ENCODE results near the gene SOD2. TPM values are rescaled to one million over a fixed set of nuclear protein-coding genes. Genes with fewer than 3 reads are reported as not detected.

Gene SOD2
- total and polyA plus RNA-seq, 2 of the 13 experiments (the other 11 are each of a cell fraction or from before 2014, with no cell fraction given) = 304 to 309 TPM

DNA sequence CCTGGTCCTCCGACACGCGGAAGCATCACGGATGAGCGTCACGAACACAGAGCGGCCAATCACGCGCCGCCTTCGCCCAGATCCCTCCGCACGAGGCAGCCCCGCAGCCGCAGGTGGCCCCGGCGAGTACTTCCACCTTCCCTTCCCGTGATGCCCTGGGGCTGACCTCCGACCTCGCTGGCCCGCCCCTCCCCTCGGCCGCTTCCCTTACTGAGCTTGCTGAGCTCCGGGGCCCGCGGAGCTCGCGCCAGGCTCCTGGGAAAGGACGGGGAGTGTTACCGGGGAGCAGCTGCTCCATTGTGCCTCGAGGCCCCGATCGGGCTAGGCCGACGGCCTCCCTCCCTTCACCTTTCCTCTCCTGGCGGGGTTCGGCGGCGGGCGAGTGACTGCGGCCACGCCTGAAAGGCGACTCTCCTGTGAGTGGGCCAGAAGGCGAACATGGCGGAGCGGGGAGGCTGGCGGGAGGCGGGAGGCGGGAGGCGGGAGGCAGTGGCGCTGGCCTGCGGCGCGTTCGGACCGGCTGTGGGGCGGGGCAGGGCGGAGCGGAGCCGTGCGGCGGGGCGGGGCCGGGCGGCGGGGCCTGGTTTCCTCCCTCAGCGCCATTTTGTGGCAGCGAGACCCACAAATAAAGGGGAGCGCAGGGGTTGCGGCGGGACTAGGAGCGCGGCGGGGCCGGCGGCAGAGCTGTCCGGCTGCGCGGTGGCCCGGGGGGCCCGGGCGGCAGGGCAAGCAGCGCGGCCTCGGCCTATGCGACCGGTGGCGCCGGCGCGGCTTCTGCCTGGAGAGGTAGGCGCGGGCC, 34.1 kb upstream of the SOD2 start, which contains the start of gene WTAP (continued):
- TF ChIP-seq, protein P1, sequence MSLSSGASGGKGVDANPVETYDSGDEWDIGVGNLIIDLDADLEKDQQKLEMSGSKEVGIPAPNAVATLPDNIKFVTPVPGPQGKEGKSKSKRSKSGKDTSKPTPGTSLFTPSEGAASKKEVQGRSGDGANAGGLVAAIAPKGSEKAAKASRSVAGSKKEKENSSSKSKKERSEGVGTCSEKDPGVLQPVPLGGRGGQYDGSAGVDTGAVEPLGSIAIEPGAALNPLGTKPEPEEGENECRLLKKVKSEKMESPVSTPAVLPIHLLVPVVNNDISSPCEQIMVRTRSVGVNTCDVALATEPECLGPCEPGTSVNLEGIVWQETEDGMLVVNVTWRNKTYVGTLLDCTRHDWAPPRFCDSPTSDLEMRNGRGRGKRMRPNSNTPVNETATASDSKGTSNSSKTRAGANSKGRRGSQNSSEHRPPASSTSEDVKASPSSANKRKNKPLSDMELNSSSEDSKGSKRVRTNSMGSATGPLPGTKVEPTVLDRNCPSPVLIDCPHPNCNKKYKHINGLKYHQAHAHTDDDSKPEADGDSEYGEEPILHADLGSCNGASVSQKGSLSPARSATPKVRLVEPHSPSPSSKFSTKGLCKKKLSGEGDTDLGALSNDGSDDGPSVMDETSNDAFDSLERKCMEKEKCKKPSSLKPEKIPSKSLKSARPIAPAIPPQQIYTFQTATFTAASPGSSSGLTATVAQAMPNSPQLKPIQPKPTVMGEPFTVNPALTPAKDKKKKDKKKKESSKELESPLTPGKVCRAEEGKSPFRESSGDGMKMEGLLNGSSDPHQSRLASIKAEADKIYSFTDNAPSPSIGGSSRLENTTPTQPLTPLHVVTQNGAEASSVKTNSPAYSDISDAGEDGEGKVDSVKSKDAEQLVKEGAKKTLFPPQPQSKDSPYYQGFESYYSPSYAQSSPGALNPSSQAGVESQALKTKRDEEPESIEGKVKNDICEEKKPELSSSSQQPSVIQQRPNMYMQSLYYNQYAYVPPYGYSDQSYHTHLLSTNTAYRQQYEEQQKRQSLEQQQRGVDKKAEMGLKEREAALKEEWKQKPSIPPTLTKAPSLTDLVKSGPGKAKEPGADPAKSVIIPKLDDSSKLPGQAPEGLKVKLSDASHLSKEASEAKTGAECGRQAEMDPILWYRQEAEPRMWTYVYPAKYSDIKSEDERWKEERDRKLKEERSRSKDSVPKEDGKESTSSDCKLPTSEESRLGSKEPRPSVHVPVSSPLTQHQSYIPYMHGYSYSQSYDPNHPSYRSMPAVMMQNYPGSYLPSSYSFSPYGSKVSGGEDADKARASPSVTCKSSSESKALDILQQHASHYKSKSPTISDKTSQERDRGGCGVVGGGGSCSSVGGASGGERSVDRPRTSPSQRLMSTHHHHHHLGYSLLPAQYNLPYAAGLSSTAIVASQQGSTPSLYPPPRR (CRISPR knock-in tag; IDR thresholded peaks at IDR 0.05; ENCODE audit: borderline replicate concordance) = peak; percentile 86
- peak; percentile 98 for TF ChIP-seq ZSCAN9 (CRISPR knock-in tag; IDR thresholded peaks at IDR 0.05; ENCODE audit: borderline replicate concordance)
- TF ChIP-seq ZFX (CRISPR knock-in tag; IDR thresholded peaks at IDR 0.05; ENCODE audit: low read depth) = peak; percentile 94
- TF ChIP-seq, protein P2, sequence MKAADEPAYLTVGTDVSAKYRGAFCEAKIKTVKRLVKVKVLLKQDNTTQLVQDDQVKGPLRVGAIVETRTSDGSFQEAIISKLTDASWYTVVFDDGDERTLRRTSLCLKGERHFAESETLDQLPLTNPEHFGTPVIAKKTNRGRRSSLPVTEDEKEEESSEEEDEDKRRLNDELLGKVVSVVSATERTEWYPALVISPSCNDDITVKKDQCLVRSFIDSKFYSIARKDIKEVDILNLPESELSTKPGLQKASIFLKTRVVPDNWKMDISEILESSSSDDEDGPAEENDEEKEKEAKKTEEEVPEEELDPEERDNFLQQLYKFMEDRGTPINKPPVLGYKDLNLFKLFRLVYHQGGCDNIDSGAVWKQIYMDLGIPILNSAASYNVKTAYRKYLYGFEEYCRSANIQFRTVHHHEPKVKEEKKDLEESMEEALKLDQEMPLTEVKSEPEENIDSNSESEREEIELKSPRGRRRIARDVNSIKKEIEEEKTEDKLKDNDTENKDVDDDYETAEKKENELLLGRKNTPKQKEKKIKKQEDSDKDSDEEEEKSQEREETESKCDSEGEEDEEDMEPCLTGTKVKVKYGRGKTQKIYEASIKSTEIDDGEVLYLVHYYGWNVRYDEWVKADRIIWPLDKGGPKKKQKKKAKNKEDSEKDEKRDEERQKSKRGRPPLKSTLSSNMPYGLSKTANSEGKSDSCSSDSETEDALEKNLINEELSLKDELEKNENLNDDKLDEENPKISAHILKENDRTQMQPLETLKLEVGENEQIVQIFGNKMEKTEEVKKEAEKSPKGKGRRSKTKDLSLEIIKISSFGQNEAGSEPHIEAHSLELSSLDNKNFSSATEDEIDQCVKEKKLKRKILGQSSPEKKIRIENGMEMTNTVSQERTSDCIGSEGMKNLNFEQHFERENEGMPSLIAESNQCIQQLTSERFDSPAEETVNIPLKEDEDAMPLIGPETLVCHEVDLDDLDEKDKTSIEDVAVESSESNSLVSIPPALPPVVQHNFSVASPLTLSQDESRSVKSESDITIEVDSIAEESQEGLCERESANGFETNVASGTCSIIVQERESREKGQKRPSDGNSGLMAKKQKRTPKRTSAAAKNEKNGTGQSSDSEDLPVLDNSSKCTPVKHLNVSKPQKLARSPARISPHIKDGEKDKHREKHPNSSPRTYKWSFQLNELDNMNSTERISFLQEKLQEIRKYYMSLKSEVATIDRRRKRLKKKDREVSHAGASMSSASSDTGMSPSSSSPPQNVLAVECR (CRISPR knock-in tag; IDR thresholded peaks at IDR 0.05; ENCODE audit: borderline replicate concordance) = peak; percentile 95
- peak; percentile 76; the same call in 1 of the 2 replicates for TF ChIP-seq ZNF501 (CRISPR knock-in tag; IDR thresholded peaks at IDR 0.05)
- peak; percentile 89 for TF ChIP-seq ZMYM3 (CRISPR knock-in tag; IDR thresholded peaks at IDR 0.05)
- peak; percentile 99; the same call in 1 of the 2 replicates for TF ChIP-seq ZNF337 (CRISPR knock-in tag; IDR thresholded peaks at IDR 0.05; ENCODE audit: borderline replicate concordance, low read depth)
- TF ChIP-seq, protein P3, sequence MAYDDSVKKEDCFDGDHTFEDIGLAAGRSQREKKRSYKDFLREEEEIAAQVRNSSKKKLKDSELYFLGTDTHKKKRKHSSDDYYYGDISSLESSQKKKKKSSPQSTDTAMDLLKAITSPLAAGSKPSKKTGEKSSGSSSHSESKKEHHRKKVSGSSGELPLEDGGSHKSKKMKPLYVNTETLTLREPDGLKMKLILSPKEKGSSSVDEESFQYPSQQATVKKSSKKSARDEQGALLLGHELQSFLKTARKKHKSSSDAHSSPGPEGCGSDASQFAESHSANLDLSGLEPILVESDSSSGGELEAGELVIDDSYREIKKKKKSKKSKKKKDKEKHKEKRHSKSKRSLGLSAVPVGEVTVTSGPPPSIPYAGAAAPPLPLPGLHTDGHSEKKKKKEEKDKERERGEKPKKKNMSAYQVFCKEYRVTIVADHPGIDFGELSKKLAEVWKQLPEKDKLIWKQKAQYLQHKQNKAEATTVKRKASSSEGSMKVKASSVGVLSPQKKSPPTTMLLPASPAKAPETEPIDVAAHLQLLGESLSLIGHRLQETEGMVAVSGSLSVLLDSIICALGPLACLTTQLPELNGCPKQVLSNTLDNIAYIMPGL (CRISPR knock-in tag; IDR thresholded peaks at IDR 0.05; ENCODE audit: borderline replicate concordance in 1 of 2, low read depth in 1 of 2) = peak; percentile 87 to 99
- TF ChIP-seq, protein P4, sequence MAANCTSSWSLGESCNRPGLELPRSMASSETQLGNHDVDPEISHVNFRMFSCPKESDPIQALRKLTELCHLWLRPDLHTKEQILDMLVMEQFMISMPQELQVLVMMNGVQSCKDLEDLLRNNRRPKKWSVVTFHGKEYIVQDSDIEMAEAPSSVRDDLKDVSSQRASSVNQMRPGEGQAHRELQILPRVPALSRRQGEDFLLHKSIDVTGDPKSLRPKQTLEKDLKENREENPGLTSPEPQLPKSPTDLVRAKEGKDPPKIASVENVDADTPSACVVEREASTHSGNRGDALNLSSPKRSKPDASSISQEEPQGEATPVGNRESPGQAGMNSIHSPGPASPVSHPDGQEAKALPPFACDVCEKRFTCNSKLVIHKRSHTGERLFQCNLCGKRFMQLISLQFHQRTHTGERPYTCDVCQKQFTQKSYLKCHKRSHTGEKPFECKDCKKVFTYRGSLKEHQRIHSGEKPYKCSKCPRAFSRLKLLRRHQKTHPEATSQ (CRISPR knock-in tag; IDR thresholded peaks at IDR 0.05; ENCODE audit: borderline replicate concordance) = peak; percentile 95
- TF ChIP-seq, protein P5, sequence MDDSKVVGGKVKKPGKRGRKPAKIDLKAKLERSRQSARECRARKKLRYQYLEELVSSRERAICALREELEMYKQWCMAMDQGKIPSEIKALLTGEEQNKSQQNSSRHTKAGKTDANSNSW (CRISPR knock-in tag; IDR thresholded peaks at IDR 0.05; ENCODE audit: borderline replicate concordance) = peak; percentile 98; the same call in 1 of the 2 replicates
- TF ChIP-seq BHLHE40 (IDR thresholded peaks at IDR 0.05; ENCODE audit: low read length) = peak; percentile 62
- no peak; the same call in none of the 2 replicates for TF ChIP-seq ZNF530 (CRISPR knock-in tag; IDR thresholded peaks at IDR 0.05; ENCODE audit: low read depth)
- no peak for TF ChIP-seq ARNT (IDR thresholded peaks at IDR 0.05)
- no peak for TF ChIP-seq ZBTB7A (CRISPR knock-in tag; IDR thresholded peaks at IDR 0.05)
- peak; percentile 94 for TF ChIP-seq PHF21A (CRISPR knock-in tag; IDR thresholded peaks at IDR 0.05)
